ENCODE data around the gene PARN.

GRCh38 chr16:14462811-14463210 lies 167.2 kb downstream of the PARN start:
- no peak for TF ChIP-seq POLR2AphosphoS5 (IDR thresholded peaks at IDR 0.05; ENCODE audit: low read depth, low read length)
- TF ChIP-seq POLR2A (IDR thresholded peaks at IDR 0.05; ENCODE audit: low read depth, low read length) = no peak
- no peak for TF ChIP-seq TAF1 (IDR thresholded peaks at IDR 0.05; ENCODE audit: low read depth, low read length)
- TF ChIP-seq SPI1 (IDR thresholded peaks at IDR 0.05; ENCODE audit: low read depth, low read length) = no peak
